HG03439 (cell line): ENCODE results near the gene MED13L.
A peak's percentile ranks its signal among the peaks of the same experiment; 100 is the strongest.

ENCODE experiments used
- ATAC-seq: cut with Tn5 transposase; IDR thresholded peaks from one replicate; pipeline ENCODE4 v1.9.1; 2021; ENCODE audit warnings: mild to moderate bottlenecking, moderate library complexity; ENCODE audit not compliant: unreplicated experiment

The MED13L gene

DNA sequence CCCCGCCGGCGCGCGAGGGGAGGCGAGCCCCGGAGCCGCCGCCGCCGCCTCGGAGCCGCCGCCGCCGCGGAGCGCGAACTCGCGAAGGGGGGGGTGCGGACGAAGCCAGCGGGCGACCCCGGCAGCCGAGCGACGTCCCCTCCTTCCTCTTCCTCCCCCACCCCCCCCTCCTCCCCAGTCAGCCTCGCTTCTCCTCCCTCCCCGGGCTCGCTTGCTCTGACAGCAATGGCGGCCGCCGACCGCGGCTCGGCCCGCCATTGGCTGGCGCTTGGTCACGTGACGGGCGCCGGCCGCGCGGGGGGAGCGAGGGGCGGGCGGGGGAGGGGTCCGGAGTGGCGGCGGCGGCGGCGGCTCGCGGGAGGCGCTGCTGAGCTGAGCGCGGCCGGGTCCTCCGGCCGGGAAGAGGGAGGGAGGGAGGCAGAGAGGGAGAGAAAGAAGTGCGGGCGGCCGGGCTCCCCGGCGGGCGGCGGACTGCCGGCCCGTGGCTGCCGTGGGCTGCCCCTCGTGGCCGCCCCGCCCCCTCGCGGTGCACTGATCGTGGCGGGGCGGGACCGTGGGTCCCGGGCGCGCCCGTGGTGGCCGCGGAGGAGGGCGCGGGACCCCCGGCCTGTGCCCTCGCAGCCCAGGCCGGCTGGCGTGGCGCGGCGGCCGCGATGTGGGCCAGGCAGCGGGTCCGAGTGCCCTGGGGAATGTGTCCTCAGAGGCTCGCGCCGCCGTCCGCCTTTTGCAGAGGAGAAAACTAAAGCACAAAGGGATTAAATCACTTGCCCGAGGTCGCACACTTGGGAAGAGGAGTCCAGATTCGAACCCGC is at the start of gene MED13L:
Gene MED13L, minus strand, starts transcription at position 227 of the 812 bp plus-strand sequence. CDS start 562 bp downstream, outside the sequence.
- peak; percentile 84 for ATAC-seq

GRCh38 chr12:116325336-116325664 is 47.8 kb upstream of the MED13L start:
- ATAC-seq = peak; percentile 77

- ATAC-seq = peak; percentile 39
Observed at GRCh38 chr12:116324654-116325335, 47.3 kb upstream of the MED13L start.

GRCh38 chr12:116323406-116324386 is 46.2 kb upstream of the MED13L start:
- ATAC-seq = no peak

DNA sequence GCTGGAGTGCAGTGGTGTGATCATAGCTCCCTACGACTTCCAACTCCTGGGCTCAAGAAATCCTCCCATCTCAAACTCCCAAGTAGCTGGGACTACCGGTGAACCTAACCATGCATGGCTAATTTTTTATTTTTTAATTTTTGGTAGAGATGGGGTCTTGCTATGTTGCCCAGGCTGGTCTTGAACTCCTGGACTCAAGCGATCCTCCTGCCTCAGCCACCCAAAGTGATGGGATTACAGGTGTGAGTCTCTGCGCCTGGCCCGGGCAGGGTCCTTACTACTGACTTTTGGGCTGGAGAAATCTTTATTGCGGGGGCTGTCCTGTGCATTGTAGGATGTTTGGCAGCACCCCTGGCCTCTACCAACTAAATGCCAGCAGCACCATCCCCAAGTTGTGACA is 44.4 kb upstream of the MED13L start:
- ATAC-seq = no peak

GRCh38 chr12:116320791-116321217 is 43.3 kb upstream of the MED13L start:
- no peak for ATAC-seq

GRCh38 chr12:116319898-116320621 is 42.6 kb upstream of the MED13L start:
- ATAC-seq = no peak

DNA sequence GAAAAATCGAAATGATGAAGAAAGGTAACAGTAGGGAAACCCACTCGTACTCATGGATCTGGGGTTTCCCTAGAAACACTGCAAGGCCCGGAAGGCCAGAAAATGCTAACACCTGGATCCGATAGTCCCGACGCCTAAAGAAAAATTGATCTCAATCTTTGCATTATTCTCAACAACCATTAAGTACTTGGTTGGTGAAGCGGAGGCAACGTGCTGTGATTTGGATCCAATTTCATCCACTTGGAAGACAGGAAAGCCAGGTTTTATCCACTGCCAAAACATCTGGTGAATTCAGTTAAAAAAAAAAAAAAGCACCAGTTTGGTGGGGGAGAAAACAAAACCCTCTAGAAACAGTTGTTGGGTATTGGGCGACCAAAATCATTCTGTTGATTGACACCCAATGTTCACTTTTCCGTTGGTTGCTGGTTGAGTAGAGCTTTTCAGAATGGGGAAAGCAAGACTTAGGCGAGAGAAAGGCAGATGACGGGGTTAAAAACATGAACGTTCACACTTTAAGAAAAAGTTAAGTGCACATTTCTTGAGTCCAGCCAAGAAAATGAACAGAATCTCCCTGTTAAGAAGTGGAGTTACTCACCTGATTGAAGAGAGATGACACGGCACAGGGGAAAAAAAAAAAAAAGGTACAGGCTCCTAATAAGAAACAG is 41.9 kb upstream of the MED13L start:
- no peak for ATAC-seq

DNA sequence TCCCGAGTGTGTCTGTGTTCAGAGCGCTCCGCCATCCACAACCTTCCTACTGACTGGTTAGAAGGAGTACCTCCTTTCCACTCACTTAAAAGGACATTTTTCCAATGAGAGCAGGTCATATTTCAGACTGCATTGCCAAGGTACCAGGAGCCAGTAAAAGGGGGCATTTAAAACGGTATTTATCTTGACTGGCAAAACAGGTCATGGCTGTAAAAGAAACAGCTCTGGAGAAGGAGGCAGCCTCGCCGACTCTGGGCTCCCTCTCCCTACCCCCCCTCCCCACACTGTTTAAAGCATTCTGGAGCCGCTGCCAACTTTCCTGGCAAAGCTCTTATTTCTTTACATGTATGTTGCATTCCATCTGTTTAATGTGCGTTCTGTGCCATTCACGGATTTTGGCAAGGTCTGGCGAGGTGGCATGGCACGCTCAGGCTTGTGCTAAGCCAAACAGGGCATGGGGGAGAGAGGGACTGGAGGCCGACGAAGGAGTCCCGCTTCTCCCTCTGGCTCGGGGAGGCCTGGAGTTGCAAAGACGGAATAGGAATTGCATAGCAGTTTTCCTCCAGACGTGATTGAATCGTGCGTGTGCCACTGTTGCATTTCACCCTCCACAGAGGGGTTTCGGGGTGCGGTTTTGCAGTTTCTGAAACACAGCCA is 41.2 kb upstream of the MED13L start:
- no peak for ATAC-seq

GRCh38 chr12:116317986-116318575 is 40.6 kb upstream of the MED13L start:
- ATAC-seq = no peak

DNA sequence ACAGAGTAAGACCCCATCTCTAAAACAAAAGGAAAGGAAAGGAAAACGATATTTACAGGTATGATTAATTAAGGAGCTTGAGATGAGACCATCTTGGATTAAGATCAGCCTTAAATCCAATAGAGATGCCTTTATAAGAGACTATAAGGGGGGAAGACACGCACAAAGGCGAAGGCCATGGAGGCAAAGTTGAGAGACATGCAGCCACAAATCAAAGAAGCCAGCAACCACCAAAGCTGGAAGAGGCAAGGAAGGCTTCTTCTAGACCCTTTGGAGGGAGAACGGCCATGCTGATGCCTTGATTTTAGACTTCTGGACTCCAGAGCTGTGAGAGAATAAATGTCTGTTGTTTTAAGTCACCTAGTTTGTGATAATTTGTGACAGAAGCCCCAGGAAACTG is 39.6 kb upstream of the MED13L start:
- no peak for ATAC-seq

DNA sequence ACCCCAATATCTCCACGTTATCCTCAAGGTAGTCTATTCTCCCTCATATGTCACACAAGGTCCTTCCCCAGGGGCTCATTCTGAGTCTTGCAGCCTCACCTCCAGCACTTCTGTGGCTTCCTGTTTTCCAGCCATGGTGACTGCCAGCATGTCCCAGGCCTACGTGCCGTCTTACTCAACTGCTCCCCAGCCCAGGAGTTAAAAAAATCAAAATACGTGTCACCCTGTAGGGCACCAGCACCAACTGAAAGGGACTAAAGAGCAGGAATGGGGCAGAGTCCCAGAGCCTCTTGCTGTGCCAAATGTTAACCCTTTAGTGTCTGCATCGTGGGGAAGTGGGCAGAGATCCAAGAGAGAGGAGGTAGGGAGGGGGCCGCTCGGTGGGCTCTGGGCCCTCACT is 37.0 kb upstream of the MED13L start:
- ATAC-seq = no peak

- ATAC-seq = no peak
Observed at GRCh38 chr12:116313194-116313927, 35.9 kb upstream of the MED13L start.

DNA sequence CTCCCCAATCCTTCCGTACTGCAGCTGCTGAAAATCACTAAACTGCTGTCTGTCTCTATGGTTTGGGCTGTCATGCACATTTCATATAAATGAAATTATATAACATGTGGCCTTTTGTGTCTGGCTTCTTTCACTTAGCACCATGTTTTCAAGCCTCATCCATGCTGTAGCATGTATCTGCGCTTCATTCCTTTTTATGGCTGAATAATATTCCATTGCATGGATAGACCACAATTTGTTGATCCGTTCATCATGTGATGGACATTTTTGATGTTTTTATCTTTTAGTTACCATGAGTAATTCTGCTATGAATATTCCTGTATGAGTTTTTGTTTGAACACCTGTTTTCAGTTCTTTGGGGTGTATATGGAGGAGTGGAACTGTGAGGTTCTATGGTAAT is 32.6 kb upstream of the MED13L start:
- ATAC-seq = no peak

GRCh38 chr12:116309343-116309742 is 31.9 kb upstream of the MED13L start:
- ATAC-seq = no peak

DNA sequence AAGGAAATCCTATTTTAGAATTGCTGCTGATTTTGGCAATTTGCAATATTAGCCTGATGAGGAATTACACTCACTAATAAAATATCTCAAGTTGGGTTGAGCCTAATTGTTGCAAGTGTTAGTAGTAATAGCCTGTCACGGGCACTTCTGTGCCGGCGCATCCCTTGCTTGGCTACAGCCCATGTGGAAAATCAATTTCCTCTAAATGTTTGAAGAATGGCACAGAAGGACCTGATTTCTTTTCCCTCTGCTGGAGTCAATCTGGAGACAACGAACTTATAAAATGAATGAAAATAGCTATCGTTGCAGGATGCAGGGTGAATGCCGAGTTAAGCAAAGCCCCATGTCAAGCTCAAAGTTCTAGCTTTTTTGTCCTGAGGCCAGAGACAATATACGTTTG is 31.2 kb upstream of the MED13L start:
- ATAC-seq = no peak

- no peak for ATAC-seq
Observed at GRCh38 chr12:116306968-116307367, 29.5 kb upstream of the MED13L start.

GRCh38 chr12:116306506-116306905 is 29.0 kb upstream of the MED13L start:
- no peak for ATAC-seq
